Measurements from ENCODE around the gene PIGT.

GRCh38 chr20:45467172-45467571 is 51.2 kb downstream of the PIGT start:
- TF ChIP-seq CTCF (conservative IDR thresholded peaks at IDR 0.05 in 1 of 2, IDR thresholded peaks at IDR 0.05 in 1 of 2; ENCODE audit: extremely low read depth in 1 of 2, insufficient read depth in 1 of 2, low read depth in 1 of 2, low read length in 2 of 2) (no peak), EZH2 (IDR thresholded peaks at IDR 0.05; ENCODE audit: borderline replicate concordance, low read length) (no peak)

Data from mammary epithelial cell (primary cell).